Measurements from ENCODE around the gene RAB31.

The RAB31 gene

GRCh38 chr18:9814431-9814830, 106.3 kb downstream of the RAB31 start:
- in situ Hi-C loops (cut with MboI; ENCODE audit: low sequenced_read_pairs): no loop called here

- in situ Hi-C loops (cut with MboI; ENCODE audit: low sequenced_read_pairs): no loop called here
Observed at GRCh38 chr18:9817286-9817685, 109.2 kb downstream of the RAB31 start.

GRCh38 chr18:9817725-9818422, 109.8 kb downstream of the RAB31 start:
- in situ Hi-C loops (cut with MboI; ENCODE audit: low sequenced_read_pairs): no loop called here

GRCh38 chr18:9818423-9818734, 110.3 kb downstream of the RAB31 start:
- in situ Hi-C loops (cut with MboI; ENCODE audit: low sequenced_read_pairs): no loop called here

- in situ Hi-C loops (cut with MboI; ENCODE audit: low sequenced_read_pairs): no loop called here
Observed at GRCh38 chr18:9820127-9820526, 112.0 kb downstream of the RAB31 start.

GRCh38 chr18:9820719-9821118, 112.6 kb downstream of the RAB31 start:
- in situ Hi-C loops (cut with MboI; ENCODE audit: low sequenced_read_pairs): no loop called here

GRCh38 chr18:9822587-9823185, 114.6 kb downstream of the RAB31 start:
- in situ Hi-C loops (cut with MboI; ENCODE audit: low sequenced_read_pairs): no loop called here

GRCh38 chr18:9823805-9824473, 115.8 kb downstream of the RAB31 start:
- in situ Hi-C loops (cut with MboI; ENCODE audit: low sequenced_read_pairs): no loop called here

GRCh38 chr18:9824474-9824832, 116.4 kb downstream of the RAB31 start:
- in situ Hi-C loops (cut with MboI; ENCODE audit: low sequenced_read_pairs): no loop called here

- in situ Hi-C loops (cut with MboI; ENCODE audit: low sequenced_read_pairs): loop anchor here (25.0 kb wide), 1 partner anchor 112 kb away; no protein-coding TSS in a partner anchor
Observed at GRCh38 chr18:9824952-9825371, 116.9 kb downstream of the RAB31 start.

GRCh38 chr18:9825571-9826073, 117.5 kb downstream of the RAB31 start:
- in situ Hi-C loops (cut with MboI; ENCODE audit: low sequenced_read_pairs): loop anchor here (25.0 kb wide), 1 partner anchor 112 kb away; no protein-coding TSS in a partner anchor

- in situ Hi-C loops (cut with MboI; ENCODE audit: low sequenced_read_pairs): loop anchor here (25.0 kb wide), 1 partner anchor 111 kb away; no protein-coding TSS in a partner anchor
Observed at GRCh38 chr18:9826685-9827084, 118.6 kb downstream of the RAB31 start.

GRCh38 chr18:9827211-9827792, 119.2 kb downstream of the RAB31 start:
- in situ Hi-C loops (cut with MboI; ENCODE audit: low sequenced_read_pairs): loop anchor here (25.0 kb wide), 1 partner anchor 110 kb away; no protein-coding TSS in a partner anchor

GRCh38 chr18:9827793-9828505, 119.8 kb downstream of the RAB31 start:
- in situ Hi-C loops (cut with MboI; ENCODE audit: low sequenced_read_pairs): loop anchor here (25.0 kb wide), 1 partner anchor 109 kb away; no protein-coding TSS in a partner anchor

GRCh38 chr18:9828506-9829396, 120.7 kb downstream of the RAB31 start:
- in situ Hi-C loops (cut with MboI; ENCODE audit: low sequenced_read_pairs): loop anchor here (25.0 kb wide), 1 partner anchor 109 kb away; no protein-coding TSS in a partner anchor

- in situ Hi-C loops (cut with MboI; ENCODE audit: low sequenced_read_pairs): loop anchor here (25.0 kb wide), 1 partner anchor 108 kb away; no protein-coding TSS in a partner anchor
Observed at GRCh38 chr18:9829397-9829712, 121.3 kb downstream of the RAB31 start.

GRCh38 chr18:9831036-9831722, 123.1 kb downstream of the RAB31 start:
- in situ Hi-C loops (cut with MboI; ENCODE audit: low sequenced_read_pairs): loop anchor here (25.0 kb wide), 1 partner anchor 106 kb away; no protein-coding TSS in a partner anchor

GRCh38 chr18:9831723-9832199, 123.7 kb downstream of the RAB31 start:
- in situ Hi-C loops (cut with MboI; ENCODE audit: low sequenced_read_pairs): loop anchor here (25.0 kb wide), 1 partner anchor 106 kb away; no protein-coding TSS in a partner anchor

GRCh38 chr18:9832871-9833270, 124.8 kb downstream of the RAB31 start:
- in situ Hi-C loops (cut with MboI; ENCODE audit: low sequenced_read_pairs): loop anchor here (25.0 kb wide), 1 partner anchor 104 kb away; no protein-coding TSS in a partner anchor

Measured in HL-60/S4 treated with retinoic acid at 250 ng/mL for 4 days and 3 days (cell line).